Subcutaneous adipose tissue (tissue), 4 donors: Measurements from ENCODE around the gene SREK1IP1. TPM values are rescaled to one million over a fixed set of nuclear protein-coding genes. Genes with fewer than 3 reads are reported as not detected.

Source experiments
- total RNA-seq, 4 donors: library from RNA; depleted of rRNA; stranded (reverse); fragments of >200 nt; gene quantifications; one replicate each; pipeline ENCODE4 v1.1.0, GENCODE V29; 2016
- TF ChIP-seq, protein P1 (sequence below): fragments of 450-650 bp; IDR thresholded peaks from one replicate; pipeline ENCODE4 v1.5.1; 2016; ENCODE audit warnings: low read depth, mild to moderate bottlenecking, control low read depth, antibody characterized with exemption, moderate library complexity

Gene SREK1IP1
- total RNA-seq, 4 donors from 2014 or later, result 10.9 to 20.1 (median 13.9) TPM

DNA sequence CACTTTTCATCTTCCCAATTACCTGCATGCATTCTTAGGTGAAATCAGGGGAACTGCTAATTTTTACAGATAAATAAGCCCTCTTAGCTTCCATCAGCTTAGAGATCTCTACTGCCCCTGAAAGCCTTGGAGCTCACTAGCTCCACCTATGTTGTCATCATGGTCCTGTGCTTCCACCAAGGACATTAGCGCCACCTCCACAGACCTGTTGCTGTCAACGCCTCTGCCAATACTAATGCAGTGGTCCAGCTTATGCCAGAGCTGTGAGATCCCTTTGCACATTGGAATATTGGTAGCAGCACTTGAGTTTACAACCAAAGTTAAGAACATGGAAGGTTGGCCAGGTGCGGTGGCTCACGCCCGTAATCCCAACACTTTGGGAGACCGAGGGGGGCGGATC lies 85.9 kb downstream of the SREK1IP1 start:
- TF ChIP-seq, protein P1, sequence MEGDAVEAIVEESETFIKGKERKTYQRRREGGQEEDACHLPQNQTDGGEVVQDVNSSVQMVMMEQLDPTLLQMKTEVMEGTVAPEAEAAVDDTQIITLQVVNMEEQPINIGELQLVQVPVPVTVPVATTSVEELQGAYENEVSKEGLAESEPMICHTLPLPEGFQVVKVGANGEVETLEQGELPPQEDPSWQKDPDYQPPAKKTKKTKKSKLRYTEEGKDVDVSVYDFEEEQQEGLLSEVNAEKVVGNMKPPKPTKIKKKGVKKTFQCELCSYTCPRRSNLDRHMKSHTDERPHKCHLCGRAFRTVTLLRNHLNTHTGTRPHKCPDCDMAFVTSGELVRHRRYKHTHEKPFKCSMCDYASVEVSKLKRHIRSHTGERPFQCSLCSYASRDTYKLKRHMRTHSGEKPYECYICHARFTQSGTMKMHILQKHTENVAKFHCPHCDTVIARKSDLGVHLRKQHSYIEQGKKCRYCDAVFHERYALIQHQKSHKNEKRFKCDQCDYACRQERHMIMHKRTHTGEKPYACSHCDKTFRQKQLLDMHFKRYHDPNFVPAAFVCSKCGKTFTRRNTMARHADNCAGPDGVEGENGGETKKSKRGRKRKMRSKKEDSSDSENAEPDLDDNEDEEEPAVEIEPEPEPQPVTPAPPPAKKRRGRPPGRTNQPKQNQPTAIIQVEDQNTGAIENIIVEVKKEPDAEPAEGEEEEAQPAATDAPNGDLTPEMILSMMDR, result no peak

DNA sequence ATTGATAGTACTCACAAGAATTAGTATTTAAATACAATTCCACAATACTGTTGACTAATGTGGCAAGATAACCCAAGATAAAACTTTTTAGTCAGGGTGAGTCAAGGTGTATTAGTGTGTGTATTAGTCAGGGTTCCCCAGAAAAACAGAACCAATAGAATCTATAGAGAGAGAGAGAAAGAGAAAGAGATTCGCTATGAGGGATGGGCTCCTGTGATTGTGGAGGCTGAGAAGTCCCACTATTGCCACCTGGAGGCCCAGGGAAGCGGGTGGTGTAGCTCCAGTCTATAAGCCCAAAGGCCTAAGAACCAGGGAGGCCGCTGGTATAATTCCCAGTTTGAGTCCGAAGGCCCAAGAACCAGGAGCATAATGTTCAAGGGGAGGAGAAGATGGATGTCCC lies 88.2 kb downstream of the SREK1IP1 start:
- TF ChIP-seq, protein P1, result no peak

DNA sequence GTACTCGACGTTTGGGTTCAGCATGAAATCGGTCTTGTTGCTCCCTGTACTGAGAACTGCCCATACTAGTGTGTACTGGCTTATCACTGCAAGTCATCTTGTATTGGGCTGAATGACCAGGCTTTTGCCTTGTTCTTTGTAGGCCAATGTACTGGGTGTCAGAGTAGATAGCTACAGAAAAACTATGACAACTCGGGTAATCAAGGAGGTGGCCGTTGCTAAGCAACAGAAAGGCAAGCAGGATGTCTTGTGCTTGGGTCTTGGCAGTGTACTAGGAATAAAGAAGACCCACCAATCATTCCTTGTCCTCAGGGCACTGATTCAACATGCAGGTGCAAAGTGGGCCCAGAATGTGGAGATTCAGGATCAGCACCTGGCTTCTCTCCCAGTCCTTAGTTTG lies 90.1 kb downstream of the SREK1IP1 start:
- TF ChIP-seq, protein P1, result no peak

DNA sequence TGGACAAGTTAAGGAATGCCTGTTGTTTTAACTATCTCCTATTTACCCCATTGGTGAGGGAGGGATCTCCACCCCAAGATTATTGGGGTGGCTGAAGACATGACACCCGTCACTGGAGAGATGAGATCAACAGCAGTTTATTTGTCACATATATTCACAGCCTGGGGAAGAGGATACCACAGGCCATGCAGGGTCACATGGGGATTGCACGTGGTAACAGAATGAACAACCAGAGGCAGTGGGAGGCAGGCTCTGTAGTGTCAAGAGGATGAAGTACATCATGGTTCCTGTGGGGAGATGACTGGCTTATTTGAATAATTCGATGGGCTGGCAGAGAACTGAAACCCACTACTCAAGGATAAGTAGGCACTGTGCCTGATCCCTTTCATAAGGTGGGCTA lies 96.8 kb downstream of the SREK1IP1 start:
- TF ChIP-seq, protein P1, result no peak

DNA sequence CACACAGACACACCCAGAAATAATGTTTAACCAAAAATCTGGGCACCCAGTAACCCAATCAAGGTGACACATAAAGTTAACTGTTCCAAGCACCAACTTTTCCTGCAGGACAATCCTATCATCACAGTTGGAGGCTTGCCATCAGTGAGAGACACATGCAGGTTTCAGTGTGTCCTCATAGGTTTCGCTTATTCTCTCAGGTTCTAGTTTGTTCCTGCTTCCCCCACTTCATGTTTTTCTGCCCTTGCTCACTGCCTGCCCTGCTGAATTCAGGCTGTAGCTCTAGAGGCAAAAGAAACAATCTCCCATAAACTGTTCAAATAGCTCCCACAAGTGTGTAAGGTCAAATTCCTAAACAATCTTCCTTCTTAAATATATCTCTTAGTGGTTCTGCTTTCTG lies 98.2 kb downstream of the SREK1IP1 start:
- TF ChIP-seq, protein P1, result no peak

Other genes starting within 250 kb of the SREK1IP1 start
- gene SHISAL2B, start 78.2 kb downstream of the SREK1IP1 start, total RNA-seq, result not detected
- gene CWC27, start 239 bp upstream of the SREK1IP1 start, total RNA-seq, result 10 to 100 TPM in 3 of 4 donors, 1 to 10 TPM in 1; 9.0 to 17.8 (median 15.2) TPM